SH-SY5Y (cell line): ENCODE measurements around the gene UBE2L5.

ENCODE experiments used
- GATA2 ChIP-seq: IDR thresholded peaks from 2 replicates; pipeline ENCODE4 v1.6.1; 2011; ENCODE audit warnings: mild to moderate bottlenecking, low read depth, low read length
- GATA3 ChIP-seq: IDR thresholded peaks from 2 replicates; pipeline ENCODE4 v1.6.1; 2011; ENCODE audit warnings: low read depth, mild to moderate bottlenecking, low read length, moderate library complexity

- TF ChIP-seq GATA2 (no peak), GATA3 (no peak)
Measured at GRCh38 chr13:30377312-30377685, 45.0 kb upstream of the UBE2L5 start.
